Ureter (tissue), 1 donor: ENCODE data around the gene EBPL. TPM values are rescaled to one million over a fixed set of nuclear protein-coding genes. Genes with fewer than 3 reads are reported as not detected.

ENCODE experiments used
- DNase-seq: peaks from one replicate; pipeline ENCODE4 v3.0.0-alpha.2; 2020; ENCODE audit warnings: low spot score
- total RNA-seq: library from RNA; stranded (reverse); gene quantifications from one replicate; pipeline ENCODE4 v1.2.4, GENCODE V29; 2023
- donor health status: DM: yes; HTN: yes; CAD: no.

The EBPL gene
- total RNA-seq, 1 donor from 2014 or later, result 51.5 TPM

DNA sequence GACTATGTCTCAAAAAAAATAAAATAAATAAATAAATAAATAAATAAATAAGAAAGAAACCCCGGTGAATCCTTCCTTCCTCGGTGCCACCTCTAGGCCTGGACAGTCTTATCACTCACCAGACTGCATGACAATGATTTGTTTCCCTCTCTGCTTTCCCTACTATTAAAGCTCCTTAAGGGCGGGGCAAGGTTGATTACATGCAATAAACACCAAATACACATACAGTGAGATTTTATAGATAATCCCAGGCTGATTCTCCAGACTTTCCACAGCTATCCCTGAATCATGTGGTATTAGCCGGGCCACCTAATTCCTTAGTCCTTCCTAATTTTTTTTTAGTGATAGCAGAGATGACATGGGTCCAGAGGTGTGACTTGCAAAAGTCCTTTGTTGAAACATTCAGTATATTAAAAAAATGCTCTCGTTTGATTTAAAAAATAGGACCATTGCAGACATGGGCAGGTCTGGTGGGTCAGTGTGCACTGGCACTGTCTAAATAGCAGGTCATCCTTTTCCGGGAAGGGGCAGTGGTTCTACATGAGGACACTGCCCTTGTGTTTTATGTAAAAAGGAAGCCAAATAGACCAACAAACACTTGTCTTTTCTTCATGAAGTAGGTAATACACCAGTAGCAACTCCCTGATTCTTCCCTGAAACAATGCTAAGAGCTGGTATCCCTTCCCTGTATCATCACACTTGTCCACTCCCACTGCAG lies 14.5 kb downstream of the EBPL start:
- no peak for DNase-seq

DNA sequence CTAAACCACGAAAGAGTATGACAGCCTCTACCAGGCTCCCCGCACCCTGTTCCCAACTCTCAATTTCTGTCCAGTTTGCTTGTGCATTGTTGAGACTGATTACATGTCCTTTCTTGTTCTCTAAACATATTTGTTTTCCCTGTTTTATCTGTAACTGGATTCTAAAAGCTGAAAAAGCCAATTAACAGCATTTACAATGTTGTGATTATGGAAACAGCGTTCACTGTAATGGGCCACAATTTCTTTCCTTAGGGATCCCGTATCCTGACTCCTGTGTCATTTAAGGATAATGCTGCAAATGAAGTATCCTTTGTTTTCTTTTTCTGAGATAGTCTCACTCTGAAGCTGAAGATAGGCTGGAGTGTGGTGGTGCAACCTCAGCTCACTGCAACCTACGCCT lies 20.5 kb downstream of the EBPL start:
- DNase-seq, result no peak

- DNase-seq, result no peak
Observed at GRCh38 chr13:49669735-49670309, 21.5 kb downstream of the EBPL start.

GRCh38 chr13:49667773-49668172 lies 23.5 kb downstream of the EBPL start:
- no peak for DNase-seq

GRCh38 chr13:49664606-49665005 lies 26.7 kb downstream of the EBPL start:
- DNase-seq, result no peak

- DNase-seq, result no peak
Observed at GRCh38 chr13:49657241-49657641, 34.0 kb downstream of the EBPL start.

DNA sequence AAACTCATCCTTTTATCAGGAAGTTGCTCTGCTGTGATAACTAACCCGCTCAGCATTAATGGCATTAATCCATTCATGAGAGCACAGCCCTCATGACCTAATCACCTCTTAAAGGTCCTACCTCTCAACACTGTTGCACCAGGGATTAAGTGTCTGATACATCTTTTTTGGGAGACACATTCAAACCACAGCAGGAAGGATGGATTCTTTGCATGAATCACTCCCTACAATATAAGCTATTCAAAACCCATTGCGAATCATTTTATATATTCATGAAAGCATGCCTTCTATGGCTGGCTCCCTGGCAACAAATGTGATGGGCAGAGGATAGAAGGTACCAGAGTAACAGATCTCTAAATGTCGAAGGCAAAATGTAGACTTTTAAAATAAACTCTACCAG lies 35.4 kb downstream of the EBPL start:
- DNase-seq, result no peak

DNA sequence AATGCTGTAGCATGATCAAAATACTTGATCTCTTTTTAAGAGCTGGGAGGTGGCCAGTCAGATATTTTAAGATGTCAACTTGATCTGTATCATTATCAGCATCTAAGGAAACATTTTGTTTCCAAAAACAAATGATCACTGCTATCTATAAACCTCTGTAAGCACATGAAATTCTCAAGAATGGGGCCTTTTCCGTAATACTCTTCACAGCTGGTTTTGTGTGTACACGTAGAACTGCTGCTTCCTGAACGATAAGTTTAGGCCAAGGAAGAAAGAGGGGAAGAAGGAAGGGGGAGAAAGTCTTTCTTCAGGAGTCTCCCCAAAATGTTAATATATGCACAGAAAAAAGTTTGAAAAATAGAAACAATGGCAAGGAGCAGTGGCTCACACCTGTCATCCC lies 37.3 kb downstream of the EBPL start:
- DNase-seq, result no peak

GRCh38 chr13:49653478-49653877 lies 37.8 kb downstream of the EBPL start:
- no peak for DNase-seq

DNA sequence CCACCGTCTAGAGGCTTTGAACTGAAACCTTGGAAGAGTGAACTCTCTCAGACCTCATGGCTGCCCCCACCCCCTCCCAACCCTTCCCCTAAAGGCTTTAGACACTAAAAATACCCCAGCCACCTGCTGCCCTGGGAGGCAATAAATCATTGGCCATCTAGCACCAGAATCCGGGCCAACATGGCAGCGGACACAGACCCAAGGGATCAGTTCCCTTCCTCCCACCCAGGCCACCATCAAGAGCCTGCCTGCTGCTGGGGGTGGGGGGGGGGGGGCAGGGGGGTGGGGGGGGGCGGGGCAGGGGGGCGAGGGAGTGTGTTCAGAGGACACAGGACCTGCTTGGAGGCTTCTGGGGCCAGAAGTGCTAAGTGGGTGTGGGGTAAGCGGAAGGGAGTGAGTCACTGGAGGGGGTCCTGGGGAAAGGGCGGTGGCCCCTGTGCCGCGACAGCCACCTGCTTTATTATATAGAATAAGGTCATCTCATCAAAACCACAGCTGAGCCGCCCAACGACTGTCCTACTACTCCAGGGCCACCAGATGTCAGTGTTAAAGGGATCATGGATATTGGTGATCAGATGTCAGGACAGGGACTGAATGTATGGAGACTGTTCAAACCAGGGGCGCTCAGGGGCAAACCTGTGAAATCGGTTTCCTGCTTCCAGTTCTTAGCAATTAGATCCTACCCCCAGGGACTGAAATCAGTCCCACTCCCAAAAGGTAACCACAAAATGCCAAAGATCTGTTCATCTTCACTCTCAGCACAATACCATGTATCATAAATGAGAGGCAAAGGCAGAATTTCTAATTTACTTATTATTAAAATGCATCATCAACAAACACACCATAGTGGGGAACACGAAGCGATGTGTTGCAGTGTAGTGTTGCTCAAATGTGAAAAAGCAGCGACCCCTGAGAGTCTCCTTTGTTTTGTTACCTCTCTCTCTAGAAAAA lies 38.7 kb downstream of the EBPL start:
- peak; percentile 46 for DNase-seq

- DNase-seq, result no peak
Observed at GRCh38 chr13:49651570-49652354, 39.5 kb downstream of the EBPL start.

DNA sequence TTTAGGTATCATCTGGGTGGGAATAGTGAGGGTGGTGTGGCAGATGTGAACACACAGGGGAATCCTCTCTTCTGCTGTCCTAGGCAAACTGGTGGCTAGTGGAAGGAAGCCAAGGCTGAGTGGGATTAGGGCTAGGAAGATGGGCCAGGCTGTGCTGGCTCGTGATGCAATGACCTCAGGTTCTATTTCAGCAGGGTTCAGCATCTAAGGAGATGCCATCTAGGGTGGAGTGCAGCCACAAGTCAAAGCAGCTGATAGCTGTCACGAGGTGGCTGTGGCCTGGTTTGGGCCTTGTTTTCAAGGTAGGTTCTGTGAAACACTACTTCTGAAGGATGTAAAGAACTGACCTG lies 41.3 kb downstream of the EBPL start:
- DNase-seq, result no peak

GRCh38 chr13:49649244-49649962 lies 41.9 kb downstream of the EBPL start:
- no peak for DNase-seq

DNA sequence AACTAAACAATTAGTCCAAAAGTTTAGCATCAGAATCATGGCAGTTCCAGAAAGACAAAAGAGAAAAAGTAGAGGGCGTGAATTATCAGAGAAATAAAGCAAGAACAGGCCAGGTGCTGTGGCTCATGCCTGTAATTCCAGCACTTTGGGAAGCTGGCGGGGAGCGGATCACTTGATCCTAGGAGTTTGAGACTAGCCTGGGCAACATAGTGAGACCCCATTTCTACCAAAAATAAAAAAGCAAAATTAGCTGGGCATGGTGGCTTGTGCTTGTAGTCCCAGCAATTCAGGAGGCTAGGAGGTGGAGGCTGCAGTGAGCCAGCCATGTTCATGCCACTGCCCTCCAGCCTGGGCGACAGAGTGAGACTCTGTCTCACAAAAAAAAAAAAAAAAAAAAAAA lies 44.6 kb downstream of the EBPL start:
- DNase-seq, result no peak

DNA sequence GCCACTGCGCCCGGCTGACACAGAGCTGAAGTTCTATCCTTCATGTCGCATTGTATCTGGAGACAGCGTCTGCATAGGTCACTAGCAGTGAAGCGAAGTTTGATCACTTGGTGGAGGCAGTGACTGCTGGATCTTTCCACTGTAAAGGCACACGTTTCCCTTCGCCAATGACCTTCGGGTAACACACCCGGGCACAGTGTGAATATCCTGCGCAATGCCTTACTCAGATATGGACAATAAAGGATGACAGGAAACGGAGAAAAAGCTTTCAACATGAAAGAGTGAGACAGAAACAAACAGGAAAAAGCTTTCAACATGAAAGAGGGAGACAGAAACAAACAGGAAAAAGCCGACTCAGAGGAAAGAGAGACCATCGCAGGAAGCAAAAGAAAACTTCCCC lies 45.8 kb downstream of the EBPL start:
- DNase-seq, result no peak

DNA sequence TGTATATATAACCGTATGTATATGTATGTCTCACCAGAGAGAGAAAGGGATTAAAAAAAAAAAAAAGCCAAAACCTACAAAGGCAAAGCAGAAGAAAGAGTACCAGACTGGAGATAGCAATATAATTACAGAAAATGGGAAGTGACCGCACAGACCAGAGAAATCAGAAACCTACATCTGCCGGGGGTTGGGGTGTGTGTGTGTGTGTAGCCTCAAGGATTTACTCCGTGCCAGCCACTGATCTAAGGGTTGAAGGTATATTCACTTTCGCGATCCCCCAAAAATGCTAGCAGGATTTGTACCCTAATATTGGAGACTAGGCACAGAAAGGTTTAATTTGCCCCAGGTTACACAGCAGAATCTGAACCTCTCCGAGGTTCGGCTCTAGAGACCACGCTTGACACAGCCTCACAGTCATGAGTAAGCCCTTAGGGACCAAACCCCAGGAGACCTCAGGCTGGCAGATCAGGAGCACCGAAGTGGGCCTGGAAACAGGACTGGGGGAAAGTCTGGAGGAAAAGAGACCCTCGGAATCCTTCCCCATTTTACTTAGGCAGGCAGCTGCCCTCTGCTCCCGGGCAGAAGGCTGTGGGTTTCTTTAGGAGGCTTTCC lies 48.1 kb downstream of the EBPL start:
- DNase-seq, result no peak

DNA sequence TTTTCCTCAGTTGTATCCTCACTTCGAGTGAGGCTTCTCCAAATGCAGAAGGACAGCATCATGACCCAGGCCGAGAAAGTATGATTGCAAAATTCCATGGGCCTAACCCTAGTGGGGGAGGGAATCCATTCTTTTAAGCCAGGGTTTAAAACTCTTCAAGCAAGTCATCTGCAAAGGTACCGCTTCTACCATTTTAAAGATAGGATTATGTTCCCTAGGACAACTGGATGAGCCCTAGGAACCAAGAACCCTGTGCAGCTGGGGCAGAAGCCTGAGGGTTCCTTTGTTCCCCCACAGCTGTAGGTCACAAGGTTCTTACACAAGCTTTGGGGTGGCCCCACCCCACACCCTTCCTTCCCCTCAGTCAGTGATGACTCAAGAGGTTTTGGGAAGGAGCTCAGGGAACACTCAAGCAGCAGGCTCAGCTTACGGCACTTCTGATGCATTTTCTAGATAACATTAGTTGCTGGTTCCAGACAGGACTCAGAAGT lies 49.4 kb downstream of the EBPL start:
- no peak for DNase-seq

GRCh38 chr13:49638744-49639072 lies 52.6 kb downstream of the EBPL start:
- DNase-seq, result no peak

DNA sequence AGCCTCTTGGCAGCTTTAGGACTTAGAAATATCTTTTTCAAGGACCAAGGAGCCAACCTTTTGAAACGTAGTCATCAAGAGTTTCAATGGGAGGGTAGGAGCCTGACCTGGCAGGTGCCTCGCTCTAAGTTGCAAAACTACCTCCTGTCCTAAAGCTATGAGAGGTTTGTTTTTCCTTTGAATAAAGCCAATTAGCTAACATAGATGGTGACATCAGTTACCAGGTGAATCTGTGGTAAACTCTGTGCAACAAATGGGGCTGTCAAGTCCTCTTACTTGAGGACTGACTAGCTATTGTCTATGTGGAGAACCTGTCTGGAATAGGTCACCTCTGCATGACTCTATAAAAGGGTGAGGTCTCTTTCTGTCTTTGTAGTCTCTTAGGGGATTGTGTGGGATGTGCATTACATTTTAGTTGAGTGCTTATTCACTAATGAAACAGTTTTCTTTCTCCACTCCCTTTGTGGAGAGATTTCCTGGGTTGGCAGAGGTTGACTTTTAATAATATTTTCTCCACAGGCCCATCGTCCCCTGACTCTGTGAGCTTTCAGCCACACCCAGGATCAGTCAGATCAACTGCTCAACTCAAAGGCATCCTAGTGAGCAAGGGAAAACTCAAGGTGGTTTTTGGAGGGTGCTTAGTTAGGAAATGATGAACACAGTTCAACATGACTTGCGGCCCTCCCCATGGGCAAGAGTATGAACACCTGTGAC lies 53.1 kb downstream of the EBPL start:
- DNase-seq, result no peak

GRCh38 chr13:49636705-49637104 lies 54.6 kb downstream of the EBPL start:
- no peak for DNase-seq
